ENCODE measurements around the gene VEZF1.

Gene VEZF1

DNA sequence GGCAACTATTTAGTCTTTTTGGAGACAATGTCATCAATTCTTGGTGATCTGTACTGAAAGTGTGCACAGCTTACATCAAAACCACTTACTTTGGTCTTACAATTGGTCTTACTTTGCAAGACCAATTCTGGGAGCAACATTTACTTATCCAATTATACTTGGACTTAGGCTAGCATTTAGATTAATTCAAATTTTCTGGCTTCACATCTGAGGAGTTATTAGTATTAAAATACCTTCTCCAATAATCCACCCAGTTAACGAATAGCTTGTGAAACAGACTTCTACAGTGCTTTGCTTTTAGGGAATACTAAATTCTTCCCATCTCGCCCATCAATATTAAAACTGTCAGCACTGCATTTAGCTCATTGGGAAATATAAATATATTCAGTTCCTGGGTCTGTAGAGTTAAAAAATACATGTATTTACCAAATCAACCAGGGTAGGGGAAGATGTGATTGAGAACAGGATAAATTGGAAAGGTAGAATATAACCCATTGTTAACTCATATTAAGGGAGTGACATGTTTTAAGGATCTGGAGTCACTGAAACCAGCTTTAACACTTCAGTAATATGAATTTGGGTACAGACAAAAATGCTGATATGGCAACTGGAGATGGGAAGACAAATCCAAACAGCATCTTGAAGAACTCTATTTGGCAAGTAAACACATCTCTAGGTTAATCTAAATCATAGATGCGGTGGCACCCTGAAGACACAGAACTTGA is 9.2 kb upstream of the VEZF1 start:
- H3K4me3 ChIP-seq (ENCODE audit: low read depth, low read length) = no peak overlapping the region
- TF ChIP-seq, protein P1, sequence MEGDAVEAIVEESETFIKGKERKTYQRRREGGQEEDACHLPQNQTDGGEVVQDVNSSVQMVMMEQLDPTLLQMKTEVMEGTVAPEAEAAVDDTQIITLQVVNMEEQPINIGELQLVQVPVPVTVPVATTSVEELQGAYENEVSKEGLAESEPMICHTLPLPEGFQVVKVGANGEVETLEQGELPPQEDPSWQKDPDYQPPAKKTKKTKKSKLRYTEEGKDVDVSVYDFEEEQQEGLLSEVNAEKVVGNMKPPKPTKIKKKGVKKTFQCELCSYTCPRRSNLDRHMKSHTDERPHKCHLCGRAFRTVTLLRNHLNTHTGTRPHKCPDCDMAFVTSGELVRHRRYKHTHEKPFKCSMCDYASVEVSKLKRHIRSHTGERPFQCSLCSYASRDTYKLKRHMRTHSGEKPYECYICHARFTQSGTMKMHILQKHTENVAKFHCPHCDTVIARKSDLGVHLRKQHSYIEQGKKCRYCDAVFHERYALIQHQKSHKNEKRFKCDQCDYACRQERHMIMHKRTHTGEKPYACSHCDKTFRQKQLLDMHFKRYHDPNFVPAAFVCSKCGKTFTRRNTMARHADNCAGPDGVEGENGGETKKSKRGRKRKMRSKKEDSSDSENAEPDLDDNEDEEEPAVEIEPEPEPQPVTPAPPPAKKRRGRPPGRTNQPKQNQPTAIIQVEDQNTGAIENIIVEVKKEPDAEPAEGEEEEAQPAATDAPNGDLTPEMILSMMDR (IDR thresholded peaks at IDR 0.05; ENCODE audit: low read depth, low read length) = no peak

DNA sequence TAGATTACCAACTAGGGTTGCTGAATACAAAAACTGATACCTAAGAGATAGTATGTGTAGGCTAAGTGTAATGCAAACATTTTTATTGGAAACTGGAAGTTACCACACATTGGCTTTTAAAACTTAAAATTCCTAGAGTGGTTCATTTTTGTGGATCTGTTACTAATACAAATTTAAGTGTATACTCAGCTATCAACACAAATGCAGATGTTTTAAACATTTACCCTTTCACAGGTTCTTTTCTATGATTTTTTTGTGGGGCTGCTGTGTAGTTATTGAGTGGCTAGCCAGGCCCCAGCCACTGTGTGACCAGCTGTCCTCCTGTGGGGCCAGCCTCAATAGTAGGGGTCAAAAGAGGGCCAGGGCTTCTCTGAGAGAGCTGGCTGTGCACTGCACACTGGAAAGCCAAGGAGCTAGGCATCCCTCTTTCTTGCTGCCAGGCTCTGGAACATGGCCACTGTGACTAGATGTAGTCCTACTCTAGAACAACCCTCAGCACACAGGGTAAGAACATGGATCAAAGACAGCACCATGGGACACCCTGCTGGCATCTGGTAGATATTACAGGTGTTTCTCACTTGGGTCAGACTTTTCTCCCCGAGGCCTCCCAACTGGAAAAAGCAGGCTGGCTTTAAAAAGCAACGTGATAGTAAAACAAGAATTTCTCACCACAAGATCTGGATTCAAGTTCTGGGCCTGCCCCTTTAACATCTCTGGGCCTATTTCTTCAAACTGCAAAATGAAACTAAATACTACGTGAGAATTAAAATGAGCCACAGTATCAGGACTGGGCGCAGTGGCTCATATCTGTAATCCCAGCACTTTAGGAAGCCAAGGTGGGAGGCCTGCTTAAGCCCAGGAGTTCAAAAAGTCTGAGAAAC is 7.3 kb upstream of the VEZF1 start:
- no peak overlapping the region for H3K4me3 ChIP-seq (ENCODE audit: low read depth, low read length)
- TF ChIP-seq, protein P1 (IDR thresholded peaks at IDR 0.05; ENCODE audit: low read depth, low read length) = peak; percentile 61

DNA sequence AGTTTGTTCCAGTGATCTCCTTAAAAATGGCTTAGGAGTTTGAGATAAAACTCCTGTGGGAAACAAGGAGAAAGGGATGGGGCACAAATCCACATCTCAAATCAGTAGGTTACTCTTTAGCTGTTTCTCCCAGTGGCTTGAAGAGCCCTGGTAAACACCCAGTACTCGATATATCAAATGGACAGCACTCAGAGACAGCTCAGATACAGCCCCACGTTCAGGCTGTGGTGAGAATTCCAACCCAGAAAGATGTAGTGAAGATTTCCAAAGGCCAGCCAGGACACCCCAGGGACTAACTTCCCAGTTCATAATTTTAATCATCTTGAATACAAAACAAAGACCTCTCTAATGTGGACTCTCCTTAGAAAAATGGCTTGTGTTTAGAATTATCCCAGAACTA is 6.4 kb upstream of the VEZF1 start:
- TF ChIP-seq, protein P1 (IDR thresholded peaks at IDR 0.05; ENCODE audit: low read depth, low read length) = no peak
- H3K4me3 ChIP-seq (ENCODE audit: low read depth, low read length) = no peak overlapping the region

DNA sequence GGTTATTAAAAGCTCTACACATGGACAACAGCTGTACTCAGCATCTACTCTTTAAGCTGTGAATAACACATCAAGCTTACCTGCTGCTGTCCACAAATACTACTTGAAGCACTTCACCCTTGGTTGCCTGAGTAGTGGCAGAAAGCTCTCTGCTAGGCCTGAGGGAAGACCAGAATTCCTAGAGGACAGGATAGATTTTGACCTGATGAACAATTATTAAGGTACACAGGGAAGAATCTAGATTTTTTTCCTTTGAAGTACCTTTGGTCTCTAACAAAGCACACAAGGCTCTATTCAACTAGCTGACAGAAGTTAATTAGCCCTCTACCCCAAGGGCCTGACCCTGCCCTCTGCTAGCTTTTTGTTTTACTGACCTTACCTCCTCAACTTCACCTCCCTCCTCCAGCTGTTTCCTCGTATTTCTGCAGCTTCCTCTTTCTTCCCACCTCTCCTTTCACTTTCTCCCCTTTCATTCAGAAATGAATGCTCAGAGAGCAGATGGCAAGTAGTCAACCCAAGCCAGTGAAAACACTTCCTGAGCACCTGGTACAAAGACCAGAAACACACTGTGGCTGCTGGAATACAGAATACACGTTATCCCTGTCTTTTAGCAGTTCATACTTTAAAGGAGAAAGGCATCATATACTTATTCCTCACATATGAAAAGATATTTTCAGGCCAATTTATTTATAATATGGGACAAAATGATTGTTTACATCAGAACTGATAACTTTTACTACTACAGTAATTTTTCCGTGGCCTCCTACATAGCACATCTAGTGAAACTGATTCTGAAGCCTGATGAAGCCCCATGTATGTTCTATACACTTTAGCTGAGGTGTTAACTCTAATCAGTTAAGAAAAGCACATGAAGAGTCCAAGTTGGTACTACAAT is 5.7 kb upstream of the VEZF1 start:
- H3K4me3 ChIP-seq (ENCODE audit: low read depth, low read length) = no peak overlapping the region

DNA sequence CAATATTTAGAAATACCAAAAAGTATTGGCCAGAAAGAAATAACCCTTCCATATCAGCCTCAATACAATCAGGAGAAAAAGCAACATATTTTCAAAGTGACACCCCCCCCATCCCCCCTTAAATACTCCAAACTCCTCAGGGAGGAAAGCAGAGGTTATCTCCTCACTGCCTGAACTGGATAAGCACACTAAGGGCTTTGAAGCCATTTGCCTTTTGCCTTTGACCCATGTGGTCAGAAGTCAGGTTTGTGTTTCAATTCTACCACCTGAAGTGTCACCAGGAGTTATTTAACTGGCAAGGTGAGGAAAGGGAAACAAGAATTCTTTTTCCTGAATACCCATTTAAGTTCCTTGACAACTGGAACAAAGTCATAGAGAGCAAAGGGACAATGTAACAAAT is 3.5 kb upstream of the VEZF1 start:
- H3K4me3 ChIP-seq (ENCODE audit: low read depth, low read length) = no peak overlapping the region
- TF ChIP-seq, protein P1 (IDR thresholded peaks at IDR 0.05; ENCODE audit: low read depth, low read length) = no peak

More for the DNA sequence above, 5.7 kb upstream of the VEZF1 start:
- TF ChIP-seq, protein P1 (IDR thresholded peaks at IDR 0.05; ENCODE audit: low read depth, low read length) = no peak

DNA sequence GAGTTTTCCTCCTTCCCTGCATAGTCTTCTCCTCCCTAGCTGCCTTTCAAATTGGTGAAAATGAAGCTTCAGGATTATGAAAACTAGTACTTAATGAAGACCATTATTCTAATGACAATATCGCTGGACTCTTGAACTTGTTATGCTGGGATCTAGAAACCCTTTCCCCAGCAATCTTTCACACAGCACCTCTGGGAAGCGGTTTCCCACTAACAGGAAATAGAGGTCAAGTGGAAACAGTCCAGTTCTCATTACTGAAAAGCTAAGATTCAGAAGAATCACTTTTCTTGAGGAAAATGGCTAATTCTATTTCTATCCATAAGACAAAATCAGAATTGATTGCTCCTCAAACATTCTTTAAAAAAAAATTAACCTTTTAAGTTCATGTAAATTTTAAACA is 2.0 kb upstream of the VEZF1 start:
- TF ChIP-seq, protein P1 (IDR thresholded peaks at IDR 0.05; ENCODE audit: low read depth, low read length) = no peak
- H3K4me3 ChIP-seq (ENCODE audit: low read depth, low read length) = no peak overlapping the region

All from WI38 (cell line).